Neural cell (in vitro differentiated cells): ENCODE measurements around the gene PRDX3.

Experiments
- CTCF ChIP-seq: fragments of 450-650 bp; IDR thresholded peaks from 2 replicates; pipeline ENCODE4 v1.5.1; 2014; ENCODE audit warnings: antibody characterized with exemption, mild to moderate bottlenecking, moderate library complexity; ENCODE audit not compliant: poor library complexity, severe bottlenecking
- EP300 ChIP-seq: fragments of 450-650 bp; conservative IDR thresholded peaks from 2 replicates; pipeline ENCODE4 v1.6.1; 2014; ENCODE audit warnings: antibody characterized with exemption, mild to moderate bottlenecking, moderate library complexity; ENCODE audit not compliant: poor library complexity, severe bottlenecking
- EZH2 ChIP-seq: fragments of 200-600, 300-800 bp; shearing (Covaris generic), sonication (generic); IDR thresholded peaks from 2 replicates; pipeline ENCODE4 v1.6.1; 2014; ENCODE audit warnings: antibody characterized with exemption, low read length, borderline replicate concordance, mild to moderate bottlenecking; ENCODE audit not compliant: insufficient read depth, poor library complexity, severe bottlenecking
- MXI1 ChIP-seq: fragments of 450-650 bp; conservative IDR thresholded peaks from 2 replicates; pipeline ENCODE4 v1.6.1; 2014; ENCODE audit warnings: antibody characterized with exemption, mild to moderate bottlenecking; ENCODE audit not compliant: poor library complexity, severe bottlenecking
- POLR2AphosphoS5 ChIP-seq: IDR thresholded peaks from 2 replicates; pipeline ENCODE4 v1.6.1; 2012
- RAD21 ChIP-seq: fragments of 450-650 bp; conservative IDR thresholded peaks from 2 replicates; pipeline ENCODE4 v1.6.1; 2014; ENCODE audit warnings: antibody characterized with exemption, mild to moderate bottlenecking, moderate library complexity
- REST ChIP-seq: IDR thresholded peaks from 2 replicates; pipeline ENCODE4 v1.6.1; 2012; ENCODE audit warnings: borderline replicate concordance
- SMC3 ChIP-seq: fragments of 450-650 bp; conservative IDR thresholded peaks from 2 replicates; pipeline ENCODE4 v1.6.1; 2014; ENCODE audit warnings: antibody characterized with exemption, mild to moderate bottlenecking, moderate library complexity; ENCODE audit not compliant: poor library complexity
- TAF1 ChIP-seq: IDR thresholded peaks from 2 replicates; pipeline ENCODE4 v1.6.1; 2012; ENCODE audit warnings: low read depth

GRCh38 chr10:119143657-119144056 lies 35.0 kb downstream of the PRDX3 start:
- TF ChIP-seq CTCF (no peak), EZH2 (no peak), TAF1 (no peak), EP300 (no peak), POLR2AphosphoS5 (no peak), REST (no peak), RAD21 (no peak), MXI1 (no peak), SMC3 (no peak)
